Chondrocyte (in vitro differentiated cells): ENCODE measurements around the gene KLHL11. TPM values are rescaled to one million over a fixed set of nuclear protein-coding genes. Genes with fewer than 3 reads are reported as not detected.

Source experiments
- DNase-seq: peaks from one replicate; pipeline ENCODE4 v3.0.0; 2021; ENCODE audit warnings: mixed read lengths, low spot score
- H3K27ac Mint-ChIP-seq: one replicate; pipeline ENCODE4 v1.8.0; 2021; ENCODE audit warnings: mild to moderate bottlenecking, moderate library complexity, mixed read lengths; ENCODE audit not compliant: unreplicated experiment
- H3K27me3 Mint-ChIP-seq: 2 replicates; pipeline ENCODE4 v1.8.0; 2021; ENCODE audit warnings: low read depth, mixed read lengths
- H3K36me3 Mint-ChIP-seq: 2 replicates; pipeline ENCODE4 v1.8.0; 2021; ENCODE audit warnings: low read depth, mixed read lengths
- H3K4me1 Mint-ChIP-seq: 2 replicates; pipeline ENCODE4 v1.8.0; 2021; ENCODE audit warnings: low read depth, mild to moderate bottlenecking, mixed read lengths
- H3K4me3 Mint-ChIP-seq: one replicate; pipeline ENCODE4 v1.8.0; 2021; ENCODE audit warnings: mild to moderate bottlenecking, moderate library complexity, mixed read lengths; ENCODE audit not compliant: unreplicated experiment
- H3K9me3 Mint-ChIP-seq: 2 replicates; pipeline ENCODE4 v1.8.0; 2021; ENCODE audit warnings: low read depth, mixed read lengths
- total RNA-seq: library from RNA; stranded (reverse); gene quantifications from 3 replicates; pipeline ENCODE4 v1.2.1, GENCODE V29; 2021
- TF ChIP-seq, protein P1 (sequence below): fragments of 200-600 bp; sonication (generic); IDR thresholded peaks from 2 replicates; pipeline ENCODE4 v1.5.0; 2021; ENCODE audit warnings: antibody characterized with exemption, mild to moderate bottlenecking, moderate library complexity

KLHL11 gene
- total RNA-seq, 1 donor from 2014 or later, result 15.3 TPM

DNA sequence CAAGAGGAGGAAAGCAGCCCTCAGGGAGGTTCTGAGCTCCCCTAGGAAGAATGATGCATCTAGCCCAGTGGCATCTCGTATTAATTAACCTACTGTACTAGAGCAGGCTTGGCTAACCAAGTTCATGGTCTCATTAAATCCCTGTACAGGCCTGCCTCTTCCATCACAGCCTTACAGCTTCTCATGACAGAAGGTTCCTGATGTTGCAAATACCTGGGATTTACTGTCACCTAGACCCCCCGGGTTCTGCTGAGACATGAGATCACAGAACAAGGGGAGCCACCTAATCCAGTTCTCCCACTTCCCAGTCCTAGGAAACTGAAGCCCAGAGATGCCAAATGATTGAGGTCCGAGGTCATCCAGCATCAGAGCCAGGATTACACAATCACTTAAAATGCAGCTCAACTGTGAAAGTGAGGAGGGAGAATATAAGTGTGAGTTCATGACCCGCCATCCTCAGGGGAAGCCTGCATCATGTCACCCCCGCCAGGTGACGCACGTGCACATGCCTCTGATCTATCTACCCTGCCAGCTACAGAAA, 29.6 kb upstream of the KLHL11 start:
- DNase-seq, result no peak
- Mint-ChIP-seq H3K27me3 (no peaks in the 10 kb centered on the region), H3K36me3 (peaks cover 51% of the 10 kb centered on the region), H3K9me3 (no peaks in the 10 kb centered on the region), H3K4me1 (peaks cover 12% of the 10 kb centered on the region), H3K4me3 (no peak overlapping the region), H3K27ac (peak overlapping the region; percentile 73)
- TF ChIP-seq, protein P1, sequence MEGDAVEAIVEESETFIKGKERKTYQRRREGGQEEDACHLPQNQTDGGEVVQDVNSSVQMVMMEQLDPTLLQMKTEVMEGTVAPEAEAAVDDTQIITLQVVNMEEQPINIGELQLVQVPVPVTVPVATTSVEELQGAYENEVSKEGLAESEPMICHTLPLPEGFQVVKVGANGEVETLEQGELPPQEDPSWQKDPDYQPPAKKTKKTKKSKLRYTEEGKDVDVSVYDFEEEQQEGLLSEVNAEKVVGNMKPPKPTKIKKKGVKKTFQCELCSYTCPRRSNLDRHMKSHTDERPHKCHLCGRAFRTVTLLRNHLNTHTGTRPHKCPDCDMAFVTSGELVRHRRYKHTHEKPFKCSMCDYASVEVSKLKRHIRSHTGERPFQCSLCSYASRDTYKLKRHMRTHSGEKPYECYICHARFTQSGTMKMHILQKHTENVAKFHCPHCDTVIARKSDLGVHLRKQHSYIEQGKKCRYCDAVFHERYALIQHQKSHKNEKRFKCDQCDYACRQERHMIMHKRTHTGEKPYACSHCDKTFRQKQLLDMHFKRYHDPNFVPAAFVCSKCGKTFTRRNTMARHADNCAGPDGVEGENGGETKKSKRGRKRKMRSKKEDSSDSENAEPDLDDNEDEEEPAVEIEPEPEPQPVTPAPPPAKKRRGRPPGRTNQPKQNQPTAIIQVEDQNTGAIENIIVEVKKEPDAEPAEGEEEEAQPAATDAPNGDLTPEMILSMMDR, result no peak

DNA sequence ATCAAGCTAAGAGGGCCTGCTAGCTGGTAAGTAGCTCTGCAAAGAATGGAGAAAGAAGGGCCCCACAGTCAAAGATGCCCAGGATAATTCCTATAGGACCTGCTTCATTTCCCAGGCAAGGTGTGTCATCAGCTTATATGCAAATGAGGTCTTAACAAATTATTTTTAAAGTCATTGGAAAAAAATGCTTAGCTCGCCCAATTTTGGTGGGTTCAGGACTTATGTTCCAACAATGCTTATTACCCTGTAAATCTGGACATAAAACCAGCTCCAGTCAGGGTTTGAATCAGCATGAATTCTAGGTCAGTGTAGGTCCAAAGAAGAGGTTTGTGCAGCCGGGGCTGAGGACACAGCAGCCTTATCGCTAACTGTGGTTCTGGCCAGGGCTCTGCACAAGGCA, 28.2 kb upstream of the KLHL11 start:
- Mint-ChIP-seq H3K36me3 (peaks cover 41% of the 10 kb centered on the region), H3K27ac (no peak overlapping the region), H3K27me3 (no peaks in the 10 kb centered on the region), H3K9me3 (no peaks in the 10 kb centered on the region), H3K4me1 (peaks cover 12% of the 10 kb centered on the region), H3K4me3 (no peak overlapping the region)
- TF ChIP-seq, protein P1, result no peak
- DNase-seq, result no peak

DNA sequence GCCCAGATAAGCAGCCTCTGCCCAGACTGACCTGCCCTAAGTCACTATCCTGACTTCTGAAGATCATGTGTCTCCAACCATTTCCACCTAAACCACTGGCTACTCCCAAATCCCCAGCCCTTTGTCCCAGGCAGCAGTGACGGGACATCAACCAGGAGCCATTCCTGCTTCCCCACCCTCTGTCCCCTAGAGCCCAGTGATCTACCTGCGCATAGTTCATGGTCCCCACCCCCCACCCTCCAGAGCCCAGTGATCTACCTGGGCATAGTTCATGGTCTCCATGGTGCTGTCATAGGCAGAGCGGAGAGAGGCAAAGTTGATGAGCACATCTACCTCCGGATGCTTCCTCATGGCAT, 26.8 kb upstream of the KLHL11 start:
- Mint-ChIP-seq H3K9me3 (no peaks in the 10 kb centered on the region), H3K27me3 (no peaks in the 10 kb centered on the region), H3K27ac (peak overlapping the region; percentile 61), H3K36me3 (peaks cover 40% of the 10 kb centered on the region), H3K4me3 (no peak overlapping the region), H3K4me1 (peaks cover 12% of the 10 kb centered on the region)
- TF ChIP-seq, protein P1, result no peak
- DNase-seq, result no peak

DNA sequence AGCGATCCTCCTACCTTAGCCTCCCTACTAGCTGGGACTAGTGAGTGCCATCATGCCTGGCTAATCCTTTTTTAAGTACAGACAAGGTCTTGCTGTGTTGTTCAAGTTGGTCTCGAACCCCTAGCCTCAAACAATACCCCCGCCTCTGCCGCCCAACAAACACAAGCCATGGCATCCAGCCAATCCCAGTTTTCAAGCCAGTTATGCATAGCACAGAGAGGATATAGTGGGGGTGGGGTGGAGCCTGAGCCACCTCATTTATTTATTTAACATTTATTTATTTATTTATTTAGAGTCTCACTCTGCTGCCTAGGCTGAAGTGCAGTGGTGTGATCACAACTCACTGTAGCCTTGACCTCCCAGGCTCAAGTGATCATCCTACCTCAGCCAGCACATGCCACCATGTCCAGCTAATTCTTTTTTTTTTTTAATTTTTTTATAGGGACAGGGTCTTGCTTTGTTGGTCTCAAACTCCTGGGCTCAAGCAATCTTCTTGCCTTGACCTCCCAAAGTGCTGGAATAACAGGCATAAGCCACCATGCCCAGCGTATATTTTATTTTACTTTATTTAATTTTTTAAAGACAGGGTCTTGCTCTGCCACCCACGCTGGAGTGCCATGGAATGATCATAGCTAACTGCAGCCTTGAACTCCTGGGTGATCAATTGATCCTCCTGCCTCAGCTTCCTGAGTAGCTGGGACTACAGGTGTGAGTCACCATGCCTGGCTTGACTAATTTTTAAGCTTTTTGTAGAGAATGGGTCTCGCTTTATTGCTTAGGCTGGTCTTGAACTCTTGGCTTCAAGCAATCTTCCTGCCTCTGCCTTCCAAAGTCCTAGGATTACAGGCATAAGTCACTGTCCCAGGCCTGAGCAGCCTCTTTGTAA, 26.2 kb upstream of the KLHL11 start:
- Mint-ChIP-seq H3K27ac (no peak overlapping the region), H3K9me3 (no peaks in the 10 kb centered on the region), H3K4me1 (peaks cover 12% of the 10 kb centered on the region), H3K36me3 (peaks cover 38% of the 10 kb centered on the region), H3K4me3 (no peak overlapping the region), H3K27me3 (no peaks in the 10 kb centered on the region)
- TF ChIP-seq, protein P1, result no peak
- DNase-seq, result no peak

DNA sequence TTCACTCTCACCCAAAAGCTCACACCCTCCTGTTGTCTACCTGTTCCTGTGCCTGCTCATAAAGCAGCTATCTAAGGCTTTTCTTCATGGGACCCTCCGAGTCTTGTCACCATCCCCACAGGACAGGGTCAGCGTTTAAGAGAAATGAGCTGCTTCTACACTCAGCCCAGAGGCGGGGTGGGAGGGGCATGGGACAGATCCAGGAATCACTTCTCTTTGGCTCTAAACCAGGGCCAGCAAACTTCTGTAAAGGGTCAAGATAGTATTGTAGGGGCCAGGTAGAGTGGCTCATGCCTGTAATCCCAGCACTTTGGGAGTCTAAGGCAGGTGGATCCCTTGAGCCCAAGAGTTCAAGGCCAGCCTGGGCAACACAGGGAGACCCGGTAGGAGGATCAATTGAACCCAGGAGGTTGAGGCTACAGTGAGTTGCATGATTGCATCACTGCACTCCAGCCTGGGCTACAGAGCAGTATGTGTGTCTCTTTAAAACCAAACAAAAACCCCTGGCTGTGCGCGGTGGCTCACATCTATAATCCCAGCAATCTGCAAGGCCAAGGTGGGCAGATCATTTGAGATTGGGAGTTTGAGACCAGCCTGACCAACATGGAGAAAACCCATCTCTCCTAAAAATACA, 23.2 kb upstream of the KLHL11 start:
- Mint-ChIP-seq H3K27me3 (no peaks in the 10 kb centered on the region), H3K36me3 (peaks cover 43% of the 10 kb centered on the region), H3K4me3 (no peak overlapping the region), H3K9me3 (no peaks in the 10 kb centered on the region), H3K4me1 (no peaks in the 10 kb centered on the region), H3K27ac (no peak overlapping the region)
- no peak for DNase-seq
- TF ChIP-seq, protein P1, result no peak
